Kidney epithelial cell (primary cell): ENCODE results near the gene MX1. TPM values are rescaled to one million over a fixed set of nuclear protein-coding genes. Genes with fewer than 3 reads are reported as not detected.

Experiments
- DNase-seq: peaks from one replicate; pipeline ENCODE4 v3.0.0-alpha.2; 2010; ENCODE audit warnings: low read depth
- H3K27me3 ChIP-seq: 2 replicates; pipeline ENCODE4 v1.6.0; 2011; ENCODE audit warnings: low read length; ENCODE audit not compliant: control insufficient read depth, insufficient read depth
- H3K36me3 ChIP-seq: 2 replicates; pipeline ENCODE4 v1.5.1; 2011; ENCODE audit warnings: low read length; ENCODE audit not compliant: control insufficient read depth, insufficient read depth
- H3K4me3 ChIP-seq: 2 replicates; pipeline ENCODE4 v1.5.1; 2011; ENCODE audit warnings: low read depth, mild to moderate bottlenecking, control low read depth, low read length
- CTCF ChIP-seq: IDR thresholded peaks from 2 replicates; pipeline ENCODE4 v1.5.1; 2011; ENCODE audit warnings: mild to moderate bottlenecking, moderate library complexity, low read length, control low read depth, inconsistent platforms; ENCODE audit not compliant: insufficient read depth, poor library complexity, severe bottlenecking
- total RNA-seq: library from RNA; depleted of rRNA; stranded (reverse); fragments of >200 nt; gene quantifications from 2 replicates; pipeline ENCODE4 v1.2.3, GENCODE V29; 2015

The MX1 gene
- total RNA-seq, 1 donor from 2014 or later, result 48.7 TPM

DNA sequence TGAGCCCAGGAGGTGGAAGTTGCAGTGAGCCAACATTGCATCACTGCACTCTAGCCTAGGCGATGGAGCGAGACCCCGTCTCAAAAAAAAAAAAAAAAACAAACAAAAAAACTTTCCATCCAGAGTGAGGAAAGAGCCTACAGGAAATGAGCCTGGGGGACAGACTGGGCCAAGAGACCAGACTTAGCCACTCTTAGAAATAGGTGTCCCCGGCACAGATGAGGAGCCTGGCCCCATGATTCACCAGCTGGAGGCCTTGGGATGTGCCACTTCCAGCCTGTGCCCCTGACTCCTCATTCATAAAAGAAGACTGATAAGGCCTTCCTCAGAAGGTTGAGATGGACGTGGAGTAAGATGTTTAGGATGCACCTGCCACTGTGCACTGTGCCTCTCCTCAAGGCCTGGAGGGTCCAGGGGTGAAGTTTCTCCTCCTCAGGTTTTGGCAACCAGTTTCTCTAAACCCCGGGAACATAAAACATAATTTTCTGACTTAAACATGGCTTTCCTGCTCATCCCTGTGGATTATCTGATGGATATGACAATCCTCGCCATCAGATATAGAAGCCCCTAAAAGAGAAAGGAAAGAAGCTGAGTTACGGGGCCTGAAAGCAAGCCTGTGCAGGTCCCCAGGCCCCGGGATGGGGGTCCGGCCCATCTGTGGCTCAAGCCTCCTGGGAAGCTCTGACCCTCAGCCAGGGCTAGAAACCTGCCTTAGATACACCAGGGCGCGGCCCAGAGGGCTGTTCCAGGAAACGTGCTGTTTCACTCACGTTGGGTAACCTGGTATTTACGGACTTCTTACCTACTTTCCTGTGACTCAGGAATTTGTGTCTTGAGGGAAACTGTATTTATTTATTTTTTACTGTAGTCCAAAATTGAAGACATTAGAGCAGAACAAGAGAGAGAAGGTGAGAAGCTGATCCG, 26.0 kb downstream of the MX1 start:
- Histone ChIP-seq H3K36me3 (no peaks in the 10 kb centered on the region), H3K4me3 (no peak overlapping the region), H3K27me3 (no peaks in the 10 kb centered on the region)
- TF ChIP-seq CTCF, result no peak
- no peak for DNase-seq

DNA sequence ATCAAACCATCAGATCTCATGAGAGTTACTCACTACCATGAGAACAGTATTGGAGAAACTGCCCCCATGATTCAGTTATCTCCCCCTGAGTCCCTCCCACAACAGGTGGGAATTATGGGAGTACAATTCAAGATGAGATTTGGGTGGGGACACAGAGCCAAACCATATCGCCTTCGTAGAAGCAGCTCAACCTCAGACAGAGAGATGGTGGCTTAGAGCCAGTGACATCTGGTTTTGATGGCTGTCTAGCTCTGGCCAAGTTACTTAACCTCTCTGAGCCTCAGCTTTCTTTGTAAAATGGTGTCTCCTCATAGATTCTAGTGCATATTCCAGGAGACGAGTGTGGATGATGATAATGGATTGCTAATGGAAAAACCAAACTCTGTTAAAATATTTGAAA, 27.2 kb downstream of the MX1 start:
- Histone ChIP-seq H3K27me3 (no peaks in the 10 kb centered on the region), H3K36me3 (no peaks in the 10 kb centered on the region), H3K4me3 (no peak overlapping the region)
- no peak for DNase-seq
- TF ChIP-seq CTCF, result no peak

- no peaks in the 10 kb centered on the region for H3K36me3 ChIP-seq
- no peak for DNase-seq
- H3K4me3 ChIP-seq, result no peak overlapping the region
- no peak for TF ChIP-seq CTCF
- H3K27me3 ChIP-seq, result no peaks in the 10 kb centered on the region
Observed at GRCh38 chr21:41453761-41454160, 27.7 kb downstream of the MX1 start.

- H3K36me3 ChIP-seq, result no peaks in the 10 kb centered on the region
- TF ChIP-seq CTCF, result no peak
- H3K4me3 ChIP-seq, result no peak overlapping the region
- DNase-seq, result no peak
- no peaks in the 10 kb centered on the region for H3K27me3 ChIP-seq
Observed at GRCh38 chr21:41458121-41458520, 32.1 kb downstream of the MX1 start.

GRCh38 chr21:41458559-41458958, 32.5 kb downstream of the MX1 start:
- TF ChIP-seq CTCF, result no peak
- Histone ChIP-seq H3K36me3 (no peaks in the 10 kb centered on the region), H3K27me3 (no peaks in the 10 kb centered on the region), H3K4me3 (no peak overlapping the region)
- DNase-seq, result no peak
